Endothelial cell of umbilical vein (primary cell): ENCODE data around the gene LRRC14B. TPM values are rescaled to one million over a fixed set of nuclear protein-coding genes. Genes with fewer than 3 reads are reported as not detected.

Experiments
- BruUV-seq: library from RNA; stranded (reverse); fragments of 400-500 nt; replicated peaks from 2 replicates; lab custom pipeline; 2021; lab: Mats Ljungman, UMichigan
- CTCF ChIA-PET: fragments of 300-600, 350-600 bp; sonication (Branson Sonifier 250); formaldehyde crosslinking; loops from one replicate; lab custom pipeline; 2021; ENCODE audit warnings: antibody characterized with exemption, inconsistent platforms; lab: Charles Lee
- POLR2A ChIA-PET: fragments of 300-600, 350-600 bp; sonication (Branson Sonifier 250); formaldehyde crosslinking; loops from one replicate; lab custom pipeline; 2021; ENCODE audit warnings: antibody characterized with exemption, inconsistent platforms; lab: Charles Lee
- DNase-seq: peaks from one replicate; pipeline ENCODE4 v3.0.0-alpha.2; 2011; ENCODE audit warnings: low read depth, low spot score
- FAIRE-seq: peaks from 2 replicates; lab custom pipeline; 2011; peaks lifted over from hg19 to GRCh38; lab: Jason Lieb, UNC
- H2AFZ ChIP-seq: 2 replicates; pipeline ENCODE4 v1.6.0; 2012; ENCODE audit warnings: low read depth, low read length, control low read depth, inconsistent platforms
- H3K27ac ChIP-seq: 2 replicates; pipeline ENCODE4 v1.5.1; 2011; ENCODE audit warnings: low read depth, mild to moderate bottlenecking, control low read depth, low read length, moderate library complexity; ENCODE audit not compliant: insufficient read depth
- H3K27me3 ChIP-seq, 2 experiments: 2 replicates each; pipeline versions ENCODE4 v1.6.0 to v1.6.1; 2011; ENCODE audit warnings: low read length in 2 of 2, mixed read lengths in 1 of 2; ENCODE audit not compliant: control insufficient read depth in 2 of 2, insufficient read depth in 2 of 2
- H3K36me3 ChIP-seq, 2 experiments: 2 replicates in 1 of 2; 3 replicates in 1 of 2; pipeline ENCODE4 v1.5.1; 2011; ENCODE audit warnings: low read length in 2 of 2, mild to moderate bottlenecking in 1 of 2, moderate library complexity in 1 of 2; ENCODE audit not compliant: control insufficient read depth in 2 of 2, insufficient read depth in 2 of 2; ENCODE audit errors: extremely low read depth in 1 of 2
- H3K4me1 ChIP-seq: 3 replicates; pipeline ENCODE4 v1.5.1; 2011; ENCODE audit warnings: mild to moderate bottlenecking, low read length; ENCODE audit not compliant: control insufficient read depth, insufficient read depth; ENCODE audit errors: extremely low read depth
- H3K4me2 ChIP-seq: 2 replicates; pipeline ENCODE4 v1.6.1; 2011; ENCODE audit warnings: low read length, control low read depth, mixed read lengths; ENCODE audit not compliant: insufficient read depth
- H3K4me3 ChIP-seq, 3 experiments: fragments of 200-600 bp in 1 of 3; sonication (generic), shearing (Covaris generic) in 1 of 3; replicated peaks in 1 of 3; 2 replicates each; pipeline ENCODE4 v1.5.1; 2011 to 2016; ENCODE audit warnings: control low read depth in 3 of 3, low read length in 3 of 3, mild to moderate bottlenecking in 2 of 3, inconsistent platforms in 1 of 3, low read depth in 1 of 3, moderate library complexity in 1 of 3; ENCODE audit not compliant: insufficient read depth in 1 of 3
- H3K79me2 ChIP-seq: 2 replicates; pipeline ENCODE4 v1.6.0; 2012; ENCODE audit warnings: low read length, inconsistent platforms; ENCODE audit not compliant: control insufficient read depth, insufficient read depth
- H3K9ac ChIP-seq: replicated peaks from 2 replicates; pipeline ENCODE3; 2011; ENCODE audit warnings: low read length, control low read depth; ENCODE audit not compliant: insufficient read depth; ENCODE audit errors: extremely low read depth
- H3K9me1 ChIP-seq: replicated peaks from 3 replicates; pipeline ENCODE4 v1.6.0; 2011; ENCODE audit warnings: mild to moderate bottlenecking, low read length; ENCODE audit not compliant: control insufficient read depth, insufficient read depth; ENCODE audit errors: extremely low read depth
- H3K9me3 ChIP-seq: replicated peaks from 2 replicates; pipeline ENCODE4 v1.5.1; 2012; ENCODE audit warnings: low read length, inconsistent platforms; ENCODE audit not compliant: control insufficient read depth, insufficient read depth
- H4K20me1 ChIP-seq: replicated peaks from 2 replicates; pipeline ENCODE3; 2011; ENCODE audit warnings: mild to moderate bottlenecking, low read length; ENCODE audit not compliant: control insufficient read depth, insufficient read depth; ENCODE audit errors: extremely low read depth
- EZH2 ChIP-seq: IDR thresholded peaks from 2 replicates; pipeline ENCODE4 v1.6.1; 2012; ENCODE audit warnings: borderline replicate concordance, low read depth, mild to moderate bottlenecking, moderate library complexity, low read length, inconsistent platforms; ENCODE audit not compliant: severe bottlenecking
- FOS ChIP-seq: IDR thresholded peaks from 2 replicates; pipeline ENCODE4 v1.6.1; 2011; ENCODE audit warnings: mild to moderate bottlenecking, low read length, moderate library complexity, borderline replicate concordance; ENCODE audit not compliant: insufficient read depth
- GATA2 ChIP-seq: IDR thresholded peaks from 2 replicates; pipeline ENCODE4 v1.7.0; 2011; ENCODE audit warnings: low read depth, mild to moderate bottlenecking, moderate library complexity, mixed read lengths, low read length; ENCODE audit not compliant: insufficient read length, insufficient read depth
- JUN ChIP-seq: IDR thresholded peaks from 2 replicates; pipeline ENCODE4 v1.6.1; 2011; ENCODE audit warnings: borderline replicate concordance, low read depth; ENCODE audit not compliant: insufficient read length, insufficient read depth
- MYC ChIP-seq: IDR thresholded peaks from one replicate; pipeline ENCODE4 v1.6.1; 2011; ENCODE audit warnings: mild to moderate bottlenecking, low read depth, low read length
- POLR2A ChIP-seq: IDR thresholded peaks from 2 replicates; pipeline ENCODE4 v1.6.1; 2012; ENCODE audit warnings: low read depth, mild to moderate bottlenecking, control low read depth, low read length
- POLR2AphosphoS5 ChIP-seq: IDR thresholded peaks from 2 replicates; pipeline ENCODE4 v1.6.1; 2012; ENCODE audit warnings: low read depth, mild to moderate bottlenecking, control low read depth, low read length, moderate library complexity; ENCODE audit not compliant: insufficient read depth
- dilution Hi-C: fragments of 300-500 bp; cut with MboI; formaldehyde crosslinking; loops from one replicate; pipeline ENCODE4 v1.15.0; 2019; ENCODE audit warnings: low sequenced_read_pairs; ENCODE audit not compliant: extremely low pct_ligation_motif_present
- intact Hi-C: fragments of 100-400 bp; cut with micrococcal nuclease; formaldehyde crosslinking; loops from one replicate; pipeline ENCODE4 v1.10.0; 2022
- polyA plus RNA-seq, 4 experiments: library from polyadenylated mRNA; depleted of rRNA in 3 of 4; stranded (reverse) in 3 of 4; unstranded in 1 of 4; fragments of >200 nt; gene quantifications; 2 replicates each; pipeline versions ENCODE4 v1.2.1 to v1.2.3, GENCODE V29; 2011 to 2012; ENCODE audit warnings: missing spikeins in 1 of 4
- total RNA-seq: library from RNA; stranded (reverse); gene quantifications from 2 replicates; pipeline ENCODE4 v1.2.3, GENCODE V29; 2021
- TF ChIP-seq, protein P1 (sequence below): IDR thresholded peaks from 2 replicates; pipeline ENCODE4 v1.6.1; 2011; ENCODE audit not compliant: insufficient read depth, insufficient read length
- TF ChIP-seq, protein P2 (sequence below), 2 donors: IDR thresholded peaks; 1 replicate in 1 of 2; 2 replicates in 1 of 2; pipeline ENCODE4 v1.5.1; 2011; ENCODE audit warnings: low read length in 2 of 2, mild to moderate bottlenecking in 2 of 2, moderate library complexity in 2 of 2, control low read depth in 1 of 2, inconsistent platforms in 1 of 2, low read depth in 1 of 2; ENCODE audit not compliant: insufficient read depth in 1 of 2; ENCODE audit errors: extremely low read depth in 1 of 2

LRRC14B gene
- total and polyA plus RNA-seq, 2 donors (not counting 3 experiments of a cell fraction or from before 2014, with no cell fraction given): not detected

DNA sequence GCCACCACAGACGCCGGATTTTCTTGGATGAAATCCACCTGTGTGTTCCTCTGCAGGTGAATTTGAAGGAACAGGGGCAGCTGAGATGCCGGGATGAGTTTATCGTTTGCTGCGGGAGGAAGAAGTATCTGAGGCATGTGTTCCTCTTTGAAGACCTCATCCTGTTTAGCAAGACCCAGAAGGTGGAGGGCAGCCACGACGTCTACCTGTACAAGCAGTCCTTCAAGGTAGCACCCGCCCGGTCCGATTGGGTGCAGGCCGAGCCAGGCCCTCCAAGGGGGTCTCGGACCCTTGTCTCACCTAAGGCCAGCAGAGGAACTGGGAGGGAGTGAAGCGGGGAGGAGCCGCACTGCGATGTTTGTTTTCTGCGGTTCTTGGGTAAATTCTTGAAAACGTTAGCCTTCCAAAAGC lies 18.4 kb upstream of the LRRC14B start:
- DNase-seq (no peak), FAIRE-seq (no peak)
- Histone ChIP-seq H3K27me3 (no peaks in the 10 kb centered on the region), H3K4me1 (no peaks in the 10 kb centered on the region), H3K27ac (no peak overlapping the region), H3K79me2 (no peaks in the 10 kb centered on the region), H3K4me3 (no peak overlapping the region), H3K4me2 (no peak overlapping the region), H3K9me1 (no peaks in the 10 kb centered on the region), H3K36me3 (no peaks in the 10 kb centered on the region), H4K20me1 (no peaks in the 10 kb centered on the region), H3K9me3 (no peaks in the 10 kb centered on the region), H3K9ac (no peak overlapping the region), H2AFZ (no peak overlapping the region)
- intact Hi-C loops (no loop called here), dilution Hi-C loops (no loop called here)
- ChIA-PET CTCF (interaction anchor here (2.1 kb wide), 1 partner anchor 16 kb away, joined by 7 read pairs; no protein-coding TSS in a partner anchor), POLR2A (no interaction called here)
- TF ChIP-seq, protein P1, sequence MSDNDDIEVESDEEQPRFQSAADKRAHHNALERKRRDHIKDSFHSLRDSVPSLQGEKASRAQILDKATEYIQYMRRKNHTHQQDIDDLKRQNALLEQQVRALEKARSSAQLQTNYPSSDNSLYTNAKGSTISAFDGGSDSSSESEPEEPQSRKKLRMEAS: no peak
- TF ChIP-seq MYC: no peak
- TF ChIP-seq FOS: no peak
- no peak for TF ChIP-seq JUN
- TF ChIP-seq POLR2AphosphoS5: no peak
- no peak for TF ChIP-seq GATA2
- no peak for TF ChIP-seq EZH2
- TF ChIP-seq, protein P2, sequence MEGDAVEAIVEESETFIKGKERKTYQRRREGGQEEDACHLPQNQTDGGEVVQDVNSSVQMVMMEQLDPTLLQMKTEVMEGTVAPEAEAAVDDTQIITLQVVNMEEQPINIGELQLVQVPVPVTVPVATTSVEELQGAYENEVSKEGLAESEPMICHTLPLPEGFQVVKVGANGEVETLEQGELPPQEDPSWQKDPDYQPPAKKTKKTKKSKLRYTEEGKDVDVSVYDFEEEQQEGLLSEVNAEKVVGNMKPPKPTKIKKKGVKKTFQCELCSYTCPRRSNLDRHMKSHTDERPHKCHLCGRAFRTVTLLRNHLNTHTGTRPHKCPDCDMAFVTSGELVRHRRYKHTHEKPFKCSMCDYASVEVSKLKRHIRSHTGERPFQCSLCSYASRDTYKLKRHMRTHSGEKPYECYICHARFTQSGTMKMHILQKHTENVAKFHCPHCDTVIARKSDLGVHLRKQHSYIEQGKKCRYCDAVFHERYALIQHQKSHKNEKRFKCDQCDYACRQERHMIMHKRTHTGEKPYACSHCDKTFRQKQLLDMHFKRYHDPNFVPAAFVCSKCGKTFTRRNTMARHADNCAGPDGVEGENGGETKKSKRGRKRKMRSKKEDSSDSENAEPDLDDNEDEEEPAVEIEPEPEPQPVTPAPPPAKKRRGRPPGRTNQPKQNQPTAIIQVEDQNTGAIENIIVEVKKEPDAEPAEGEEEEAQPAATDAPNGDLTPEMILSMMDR (IDR thresholded peaks at IDR 0.05; ENCODE audit: extremely low read depth in 1 of 2, insufficient read depth in 1 of 2, low read depth in 1 of 2, low read length in 2 of 2): no peak
- TF ChIP-seq POLR2A: no peak
- no TSS peak for BruUV-seq
